GM12874 (cell line): ENCODE measurements around the gene DUSP10.

ENCODE experiments used
- TF ChIP-seq, protein P1 (sequence below): IDR thresholded peaks from 2 replicates; pipeline ENCODE4 v1.5.1; 2011; ENCODE audit warnings: low read depth, mild to moderate bottlenecking, control low read depth, low read length, moderate library complexity; ENCODE audit not compliant: insufficient read depth

Gene DUSP10

DNA sequence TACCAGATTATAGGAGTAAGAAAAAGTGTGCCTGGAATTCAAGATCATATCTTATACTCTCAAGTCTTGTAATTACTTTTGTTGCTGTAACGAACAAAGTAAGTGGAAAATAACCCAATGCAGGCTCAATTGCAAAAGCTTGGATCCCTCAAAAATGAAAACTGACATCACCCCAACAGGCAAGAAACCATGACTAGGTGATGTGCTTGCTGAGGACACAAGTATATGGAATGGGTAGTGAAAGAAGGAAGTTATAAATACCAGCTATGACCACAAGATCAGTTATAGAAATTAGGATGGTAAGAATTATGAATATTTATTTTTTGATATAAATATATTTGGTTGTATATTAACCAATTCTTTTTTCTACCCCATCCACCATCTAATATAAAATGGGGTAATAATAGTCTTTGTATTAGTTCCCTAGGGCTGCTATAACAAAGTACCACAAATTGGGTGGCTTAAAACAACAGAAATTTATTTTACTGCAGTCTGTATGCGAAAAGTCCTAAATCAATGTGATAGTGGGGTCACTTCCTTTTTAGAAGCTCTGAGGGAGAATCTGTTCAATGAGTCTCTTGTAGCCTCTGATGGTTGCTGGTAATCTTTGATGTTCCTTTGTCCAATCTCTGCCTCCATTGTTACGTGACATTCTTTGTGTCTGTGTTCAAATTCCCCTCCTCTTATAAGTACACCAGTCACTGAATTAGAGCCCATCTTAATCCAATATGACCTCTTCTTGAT lies 45.0 kb downstream of the DUSP10 start:
- TF ChIP-seq, protein P1, sequence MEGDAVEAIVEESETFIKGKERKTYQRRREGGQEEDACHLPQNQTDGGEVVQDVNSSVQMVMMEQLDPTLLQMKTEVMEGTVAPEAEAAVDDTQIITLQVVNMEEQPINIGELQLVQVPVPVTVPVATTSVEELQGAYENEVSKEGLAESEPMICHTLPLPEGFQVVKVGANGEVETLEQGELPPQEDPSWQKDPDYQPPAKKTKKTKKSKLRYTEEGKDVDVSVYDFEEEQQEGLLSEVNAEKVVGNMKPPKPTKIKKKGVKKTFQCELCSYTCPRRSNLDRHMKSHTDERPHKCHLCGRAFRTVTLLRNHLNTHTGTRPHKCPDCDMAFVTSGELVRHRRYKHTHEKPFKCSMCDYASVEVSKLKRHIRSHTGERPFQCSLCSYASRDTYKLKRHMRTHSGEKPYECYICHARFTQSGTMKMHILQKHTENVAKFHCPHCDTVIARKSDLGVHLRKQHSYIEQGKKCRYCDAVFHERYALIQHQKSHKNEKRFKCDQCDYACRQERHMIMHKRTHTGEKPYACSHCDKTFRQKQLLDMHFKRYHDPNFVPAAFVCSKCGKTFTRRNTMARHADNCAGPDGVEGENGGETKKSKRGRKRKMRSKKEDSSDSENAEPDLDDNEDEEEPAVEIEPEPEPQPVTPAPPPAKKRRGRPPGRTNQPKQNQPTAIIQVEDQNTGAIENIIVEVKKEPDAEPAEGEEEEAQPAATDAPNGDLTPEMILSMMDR = no peak

DNA sequence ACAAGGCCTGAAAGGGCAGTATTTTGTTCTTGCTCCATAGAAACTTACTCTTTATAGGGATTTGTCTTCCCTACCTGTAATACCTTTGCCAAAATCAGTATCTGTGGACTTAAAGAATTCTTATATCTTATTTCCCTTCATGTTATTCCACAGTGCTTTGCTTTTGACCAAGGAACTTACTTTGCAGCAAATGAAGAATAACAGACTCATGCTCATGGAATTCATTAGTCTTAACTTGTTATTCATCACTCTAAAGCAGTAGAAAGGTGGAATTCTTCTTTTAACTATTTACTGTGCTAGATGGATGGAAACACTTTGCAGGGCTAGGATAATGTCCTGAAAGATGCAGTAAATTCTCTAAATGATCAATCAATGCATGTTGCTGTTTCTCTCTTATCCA lies 45.9 kb downstream of the DUSP10 start:
- TF ChIP-seq, protein P1 = no peak

DNA sequence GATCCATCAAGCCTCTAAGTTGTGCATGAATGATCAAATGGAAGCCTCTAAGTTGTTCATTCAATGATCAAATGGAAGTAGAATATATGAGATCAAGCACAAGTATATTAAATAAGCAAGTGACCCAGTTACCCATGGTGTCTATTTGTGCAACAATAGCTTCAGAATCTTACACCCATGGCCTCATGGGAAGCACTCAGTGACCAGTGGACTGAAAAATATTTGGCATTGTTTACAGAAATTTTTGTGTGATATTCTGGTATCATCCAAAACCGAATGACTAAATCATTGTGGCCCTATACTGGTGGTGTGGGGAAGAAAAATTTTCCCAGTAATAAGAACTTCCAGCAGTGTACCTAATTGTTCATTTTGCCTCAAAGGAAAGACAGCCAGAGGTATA lies 46.6 kb downstream of the DUSP10 start:
- TF ChIP-seq, protein P1 = no peak

DNA sequence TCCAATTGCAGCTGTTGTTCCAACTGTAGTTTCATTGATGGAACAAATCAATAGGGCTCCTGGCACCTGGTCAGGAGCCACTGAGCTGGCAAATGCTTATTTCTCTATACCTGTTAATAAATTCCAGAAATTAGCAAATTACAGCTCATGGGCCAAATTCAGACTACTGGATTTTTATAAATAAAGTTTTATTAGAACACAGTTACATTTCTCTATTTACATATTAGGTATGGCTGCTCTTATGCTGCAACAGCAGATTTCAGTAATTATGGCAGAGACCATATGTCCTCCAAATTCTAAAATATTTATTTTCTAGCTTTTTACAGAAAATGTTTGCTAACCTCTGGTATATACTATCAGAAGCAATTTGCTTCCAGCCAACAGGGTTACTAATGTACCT lies 47.8 kb downstream of the DUSP10 start:
- TF ChIP-seq, protein P1 = no peak

DNA sequence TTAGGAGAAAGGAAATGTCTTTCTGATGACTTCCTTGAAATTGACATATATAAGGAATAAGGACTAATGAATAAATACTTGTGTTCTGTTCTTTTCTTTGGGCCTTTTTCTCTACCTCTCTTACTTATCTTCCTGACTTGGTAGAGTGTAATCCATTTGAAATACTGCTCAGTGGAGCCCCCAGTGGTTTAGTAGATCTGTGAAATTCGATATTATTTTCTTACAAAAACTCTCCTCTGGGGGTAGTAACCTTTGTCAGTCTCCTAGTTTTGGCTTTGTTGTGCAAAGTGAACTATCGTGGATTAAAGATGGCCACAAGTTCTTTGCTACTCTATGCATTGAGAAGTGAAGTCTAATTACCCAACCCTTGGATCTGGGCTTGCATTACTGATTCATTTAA lies 48.8 kb downstream of the DUSP10 start:
- TF ChIP-seq, protein P1 = 0 out of 2 replicates have a peak, but pooled peaks have one; percentile 5

DNA sequence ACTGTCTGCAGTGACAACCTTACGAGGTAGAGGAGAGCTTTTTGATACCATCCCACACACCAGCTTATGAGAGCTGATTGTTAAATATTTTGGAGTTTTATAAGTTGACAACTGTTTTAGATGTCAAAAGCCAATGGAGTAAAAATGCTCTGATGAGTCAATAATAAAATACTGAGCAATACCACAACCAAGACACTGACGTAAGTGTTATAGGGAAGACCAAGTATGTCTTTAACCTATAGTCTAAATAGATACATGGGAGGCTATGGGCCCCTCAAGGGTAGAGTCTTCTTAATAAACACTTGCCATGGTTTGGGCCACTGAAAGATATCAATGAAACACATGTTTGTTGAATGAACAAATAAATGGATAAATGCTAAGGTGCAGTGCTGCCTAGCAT lies 49.2 kb downstream of the DUSP10 start:
- TF ChIP-seq, protein P1 = no peak

DNA sequence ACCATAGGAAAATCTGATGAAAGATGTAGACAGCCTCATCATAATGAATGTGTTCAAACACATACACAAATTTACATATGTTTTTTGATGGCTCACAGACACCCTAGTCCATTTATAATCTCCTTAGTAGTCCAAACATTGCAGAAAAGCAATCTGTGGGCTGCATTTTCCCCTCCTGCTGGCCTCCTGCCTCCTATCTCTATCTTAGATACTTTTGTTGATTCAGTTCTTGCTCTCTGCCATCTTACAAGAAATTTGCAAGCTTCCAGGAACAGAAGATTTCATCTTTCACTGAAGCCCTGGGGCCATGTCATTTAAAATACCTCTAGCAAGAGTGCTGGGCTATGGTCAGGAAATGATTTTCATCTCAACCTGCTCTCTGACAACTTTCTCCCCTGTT lies 50.6 kb downstream of the DUSP10 start:
- TF ChIP-seq, protein P1 = no peak
